Measurements from ENCODE around the gene DLK2. TPM values are rescaled to one million over a fixed set of nuclear protein-coding genes. Genes with fewer than 3 reads are reported as not detected.

DLK2 gene
- total and polyA plus RNA-seq, 2 of the 13 experiments (the other 11 are each of a cell fraction or from before 2014, with no cell fraction given): 1.2 to 3.8 TPM

DNA sequence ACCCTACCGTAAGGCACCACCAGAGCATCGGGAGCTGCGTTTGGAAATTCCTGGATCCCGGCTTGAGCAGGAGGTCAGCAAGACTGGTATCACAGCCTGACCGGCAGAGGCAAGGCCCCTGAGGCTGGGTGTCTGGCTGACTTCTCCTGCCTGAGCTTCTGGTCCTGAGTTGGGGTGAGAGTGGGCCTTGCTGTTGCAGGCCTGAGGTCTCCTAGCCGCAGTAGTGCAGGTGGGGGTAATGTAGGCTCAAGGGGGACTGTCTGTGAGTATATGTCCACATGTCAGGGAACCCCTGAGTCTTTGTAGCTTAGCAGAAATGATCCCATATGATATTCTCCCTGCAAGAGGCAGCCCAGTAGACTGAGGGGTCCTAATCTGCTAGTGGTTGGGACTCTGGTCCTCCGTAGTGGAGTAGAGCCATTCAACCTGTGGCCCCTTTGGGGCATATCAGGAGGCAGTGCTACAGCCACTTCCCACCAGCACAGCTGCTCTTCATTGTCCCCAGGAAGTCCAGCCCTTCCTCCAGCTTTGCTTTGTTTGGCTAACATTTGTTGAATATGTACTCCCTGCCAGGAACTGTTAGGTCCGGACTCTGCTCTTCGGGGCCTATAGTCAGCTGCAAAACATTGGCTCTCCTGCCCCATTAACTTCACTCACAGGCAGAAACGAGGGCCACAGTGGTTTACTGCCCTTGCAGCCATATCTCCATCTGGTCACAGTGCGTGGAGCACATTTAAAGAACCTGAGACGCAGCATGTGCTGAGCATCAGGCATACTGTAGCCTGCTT lies 43.9 kb upstream of the DLK2 start (continued):
- TF ChIP-seq, protein P1, sequence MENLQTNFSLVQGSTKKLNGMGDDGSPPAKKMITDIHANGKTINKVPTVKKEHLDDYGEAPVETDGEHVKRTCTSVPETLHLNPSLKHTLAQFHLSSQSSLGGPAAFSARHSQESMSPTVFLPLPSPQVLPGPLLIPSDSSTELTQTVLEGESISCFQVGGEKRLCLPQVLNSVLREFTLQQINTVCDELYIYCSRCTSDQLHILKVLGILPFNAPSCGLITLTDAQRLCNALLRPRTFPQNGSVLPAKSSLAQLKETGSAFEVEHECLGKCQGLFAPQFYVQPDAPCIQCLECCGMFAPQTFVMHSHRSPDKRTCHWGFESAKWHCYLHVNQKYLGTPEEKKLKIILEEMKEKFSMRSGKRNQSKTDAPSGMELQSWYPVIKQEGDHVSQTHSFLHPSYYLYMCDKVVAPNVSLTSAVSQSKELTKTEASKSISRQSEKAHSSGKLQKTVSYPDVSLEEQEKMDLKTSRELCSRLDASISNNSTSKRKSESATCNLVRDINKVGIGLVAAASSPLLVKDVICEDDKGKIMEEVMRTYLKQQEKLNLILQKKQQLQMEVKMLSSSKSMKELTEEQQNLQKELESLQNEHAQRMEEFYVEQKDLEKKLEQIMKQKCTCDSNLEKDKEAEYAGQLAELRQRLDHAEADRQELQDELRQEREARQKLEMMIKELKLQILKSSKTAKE (CRISPR knock-in tag; IDR thresholded peaks at IDR 0.05; ENCODE audit: borderline replicate concordance): no peak
- TF ChIP-seq SALL1 (CRISPR knock-in tag; IDR thresholded peaks at IDR 0.05) (peak; percentile 71), ZNF256 (CRISPR knock-in tag; conservative IDR thresholded peaks at IDR 0.05) (no peak), ZFP1 (CRISPR knock-in tag; IDR thresholded peaks at IDR 0.05) (no peak), NFIB (CRISPR knock-in tag; IDR thresholded peaks at IDR 0.05; ENCODE audit: borderline replicate concordance) (no peak), ZBTB7A (CRISPR knock-in tag; IDR thresholded peaks at IDR 0.05) (no peak), HNRNPH1 (optimal IDR thresholded peaks at IDR 0.05; ENCODE audit: low read depth, low read length) (no peak), PHB2 (IDR thresholded peaks at IDR 0.05; ENCODE audit: partially characterized antibody) (no peak), ZBTB21 (CRISPR knock-in tag; IDR thresholded peaks at IDR 0.05) (no peak), ZBTB26 (CRISPR knock-in tag; IDR thresholded peaks at IDR 0.05; ENCODE audit: borderline replicate concordance) (no peak), SRF (IDR thresholded peaks at IDR 0.05; ENCODE audit: low read depth, low read length) (no peak), RFXAP (CRISPR knock-in tag; IDR thresholded peaks at IDR 0.05; ENCODE audit: borderline replicate concordance) (no peak), SOX6 (IDR thresholded peaks at IDR 0.05) (no peak), SOX6 (CRISPR knock-in tag; IDR thresholded peaks at IDR 0.05) (peak; percentile 78), KLF15 (CRISPR knock-in tag; IDR thresholded peaks at IDR 0.05; ENCODE audit: borderline replicate concordance) (no peak), ZFP41 (CRISPR knock-in tag; IDR thresholded peaks at IDR 0.05; ENCODE audit: borderline replicate concordance) (no peak), HNF4G (IDR thresholded peaks at IDR 0.05; ENCODE audit: borderline replicate concordance, low read depth, low read length) (no peak), HNF4G (CRISPR knock-in tag; IDR thresholded peaks at IDR 0.05; ENCODE audit: borderline replicate concordance, low read depth) (peak; percentile 31; the same call in 1 of the 2 replicates), ATF1 (CRISPR knock-in tag; IDR thresholded peaks at IDR 0.05) (no peak), DMAP1 (CRISPR knock-in tag; IDR thresholded peaks at IDR 0.05) (no peak), ZNF660 (CRISPR knock-in tag; IDR thresholded peaks at IDR 0.05; ENCODE audit: borderline replicate concordance, low read depth) (no peak), KAT2B (IDR thresholded peaks at IDR 0.05; ENCODE audit: borderline replicate concordance, low read depth, low read length) (no peak), ERF (CRISPR knock-in tag; IDR thresholded peaks at IDR 0.05) (no peak), RORA (CRISPR knock-in tag; IDR thresholded peaks at IDR 0.05) (no peak), ESRRA (CRISPR knock-in tag; IDR thresholded peaks at IDR 0.05; ENCODE audit: low read depth) (no peak), GFI1 (CRISPR knock-in tag; IDR thresholded peaks at IDR 0.05; ENCODE audit: borderline replicate concordance) (no peak), GABPA (IDR thresholded peaks at IDR 0.05; ENCODE audit: low read depth, low read length) (no peak), GABPA (CRISPR knock-in tag; IDR thresholded peaks at IDR 0.05; ENCODE audit: low read depth) (0 out of 2 replicates have a peak, but pooled peaks have one; percentile 42), TEAD3 (CRISPR knock-in tag; optimal IDR thresholded peaks at IDR 0.05; ENCODE audit: borderline replicate concordance) (peak; percentile 7), ZNF746 (CRISPR knock-in tag; IDR thresholded peaks at IDR 0.05) (no peak), FOXO1 (CRISPR knock-in tag; IDR thresholded peaks at IDR 0.05) (peak; percentile 34; the same call in 1 of the 2 replicates)
